ENCODE data around the gene RPS6KA5. TPM values are rescaled to one million over a fixed set of nuclear protein-coding genes. Genes with fewer than 3 reads are reported as not detected.

Gene RPS6KA5
- total RNA-seq, 1 experiment from 2014 or later = 3.8 TPM

DNA sequence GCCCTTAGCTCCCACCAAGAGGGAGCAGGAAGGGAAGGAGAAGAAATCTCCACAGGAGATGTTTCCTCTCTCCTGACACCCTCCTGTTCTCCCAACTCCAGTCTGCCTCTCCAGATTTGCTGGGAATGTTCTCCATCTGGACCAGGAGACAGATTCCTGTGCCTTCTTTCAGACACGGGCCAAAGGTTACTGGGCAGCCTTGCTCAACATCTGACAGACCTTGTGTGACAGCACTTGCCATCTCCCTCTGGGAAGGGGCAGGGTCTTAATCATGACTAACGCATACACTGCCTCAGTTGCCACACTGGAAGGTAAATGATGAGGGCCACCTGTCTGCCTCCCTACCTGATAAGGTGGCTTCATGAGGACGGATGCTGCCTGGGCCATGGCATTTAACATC is 241.7 kb downstream of the RPS6KA5 start:
- no peak overlapping the region for H3T11ph ChIP-seq (ENCODE audit: low read length)
- H3K27me3 ChIP-seq (ENCODE audit: insufficient read depth, low read length) = no peaks in the 10 kb centered on the region
- Mint-ChIP-seq H3K27ac (no peak overlapping the region), H3K27me3 (ENCODE audit: low read depth) (peaks cover 33% of the 10 kb centered on the region), H3K9me3 (peaks cover 17 to 21% of the 10 kb centered on the region in 2 experiments), H3K4me1 (peaks cover 5 to 8% of the 10 kb centered on the region in 2 experiments), H3K36me3 (ENCODE audit: insufficient read depth in 1 of 3, low read depth in 3 of 3) (peaks cover under 1 to 5% (median 2%) of the 10 kb centered on the region in 3 experiments), H3K4me3 (no peak overlapping the region)
- H2BK12ac ChIP-seq (ENCODE audit: insufficient read length, low read depth, low read length) = no peak overlapping the region
- H3K79me2 ChIP-seq (ENCODE audit: insufficient read depth, low read length) = no peaks in the 10 kb centered on the region
- H3K14ac ChIP-seq (ENCODE audit: insufficient read depth, low read length) = no peak overlapping the region
- no peak overlapping the region for H3K27ac ChIP-seq (ENCODE audit: insufficient read length, low read depth, low read length)
- no peak overlapping the region for H2BK15ac ChIP-seq (ENCODE audit: low read depth, low read length)
- H3K56ac ChIP-seq (ENCODE audit: insufficient read length, low read depth, low read length) = no peak overlapping the region
- no peak overlapping the region for H2BK20ac ChIP-seq (ENCODE audit: low read depth, low read length, poor library complexity, severe bottlenecking)
- H4K8ac ChIP-seq (replicated peaks; ENCODE audit: insufficient read length, low read depth, low read length) = no peak overlapping the region
- no peak overlapping the region for H2AFZ ChIP-seq (ENCODE audit: low read length)
- no peaks in the 10 kb centered on the region for H3K4me1 ChIP-seq (ENCODE audit: insufficient read depth, low read length)
- H3K9ac ChIP-seq (ENCODE audit: extremely low read depth, insufficient read length, low read length) = no peak overlapping the region
- H3K4me2 ChIP-seq (ENCODE audit: insufficient read depth, insufficient read length, low read length) = no peak overlapping the region
- DNase-seq = no peak
- no peak overlapping the region for H4K91ac ChIP-seq (ENCODE audit: insufficient read length, low read depth, low read length)
- H2BK120ac ChIP-seq (ENCODE audit: low read depth, low read length, poor library complexity, severe bottlenecking) = no peak overlapping the region
- H3K23me2 ChIP-seq (ENCODE audit: insufficient read length, low read depth, low read length, poor library complexity, severe bottlenecking) = peaks cover 4% of the 10 kb centered on the region
- no peaks in the 10 kb centered on the region for H4K20me1 ChIP-seq (ENCODE audit: control insufficient read depth, insufficient read depth, insufficient read length)
- no peak overlapping the region for H3K23ac ChIP-seq (ENCODE audit: insufficient read length, low read depth, low read length)
- H2BK5ac ChIP-seq (ENCODE audit: insufficient read length, low read length) = no peak overlapping the region
- H2AK5ac ChIP-seq (ENCODE audit: insufficient read length, low read length) = no peak overlapping the region
- WGBS (ENCODE audit: extremely low coverage, insufficient read length, low lambda C conversion rate) = no CpG with 5 or more reads among the region's 3 CpGs
- no peak overlapping the region for H3K4ac ChIP-seq (ENCODE audit: low read depth, low read length)
- no peaks in the 10 kb centered on the region for H3K79me1 ChIP-seq (ENCODE audit: insufficient read depth, low read depth, low read length, poor library complexity, severe bottlenecking)
- TF ChIP-seq, protein P1, sequence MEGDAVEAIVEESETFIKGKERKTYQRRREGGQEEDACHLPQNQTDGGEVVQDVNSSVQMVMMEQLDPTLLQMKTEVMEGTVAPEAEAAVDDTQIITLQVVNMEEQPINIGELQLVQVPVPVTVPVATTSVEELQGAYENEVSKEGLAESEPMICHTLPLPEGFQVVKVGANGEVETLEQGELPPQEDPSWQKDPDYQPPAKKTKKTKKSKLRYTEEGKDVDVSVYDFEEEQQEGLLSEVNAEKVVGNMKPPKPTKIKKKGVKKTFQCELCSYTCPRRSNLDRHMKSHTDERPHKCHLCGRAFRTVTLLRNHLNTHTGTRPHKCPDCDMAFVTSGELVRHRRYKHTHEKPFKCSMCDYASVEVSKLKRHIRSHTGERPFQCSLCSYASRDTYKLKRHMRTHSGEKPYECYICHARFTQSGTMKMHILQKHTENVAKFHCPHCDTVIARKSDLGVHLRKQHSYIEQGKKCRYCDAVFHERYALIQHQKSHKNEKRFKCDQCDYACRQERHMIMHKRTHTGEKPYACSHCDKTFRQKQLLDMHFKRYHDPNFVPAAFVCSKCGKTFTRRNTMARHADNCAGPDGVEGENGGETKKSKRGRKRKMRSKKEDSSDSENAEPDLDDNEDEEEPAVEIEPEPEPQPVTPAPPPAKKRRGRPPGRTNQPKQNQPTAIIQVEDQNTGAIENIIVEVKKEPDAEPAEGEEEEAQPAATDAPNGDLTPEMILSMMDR (conservative IDR thresholded peaks at IDR 0.05) = no peak
- H4K5ac ChIP-seq (ENCODE audit: insufficient read length, low read depth, low read length) = no peak overlapping the region
- H3K18ac ChIP-seq (ENCODE audit: insufficient read length, low read depth, low read length) = no peak overlapping the region
- no peaks in the 10 kb centered on the region for H3K9me3 ChIP-seq (ENCODE audit: control insufficient read depth, low read depth, low read length)
